GM12878 (cell line): Measurements from ENCODE around the gene VPS25. TPM values are rescaled to one million over a fixed set of nuclear protein-coding genes. Genes with fewer than 3 reads are reported as not detected.

Experiments
- BCLAF1 ChIP-seq: fragments of 450-650 bp; IDR thresholded peaks from 2 replicates; pipeline ENCODE4 v1.6.1; 2017; ENCODE audit warnings: antibody characterized with exemption, mild to moderate bottlenecking, moderate library complexity
- BMI1 ChIP-seq: fragments of 450-650 bp; IDR thresholded peaks from 2 replicates; pipeline ENCODE4 v1.6.1; 2016; ENCODE audit warnings: mild to moderate bottlenecking, moderate library complexity, borderline replicate concordance
- CBX3 ChIP-seq: fragments of 200-600 bp; sonication (generic); IDR thresholded peaks from 2 replicates; pipeline ENCODE4 v1.6.1; 2016; ENCODE audit warnings: low read depth, borderline replicate concordance
- CTCF ChIP-seq, 3 experiments: IDR thresholded peaks in 2 of 3; conservative IDR thresholded peaks in 1 of 3; 2 replicates each; pipeline ENCODE4 v1.5.1; 2011; ENCODE audit warnings: low read depth in 3 of 3, low read length in 3 of 3, mild to moderate bottlenecking in 3 of 3, control low read depth in 2 of 3, moderate library complexity in 2 of 3, inconsistent platforms in 1 of 3, mixed read lengths in 1 of 3; ENCODE audit not compliant: control insufficient read depth in 2 of 3, insufficient read depth in 1 of 3; ENCODE audit errors: extremely low read depth in 1 of 3
- CUX1 ChIP-seq: IDR thresholded peaks from 2 replicates; pipeline ENCODE4 v1.6.1; 2012; ENCODE audit warnings: improper control_type of control experiment, low read depth, low read length; ENCODE audit not compliant: insufficient replicate concordance
- HCFC1 ChIP-seq: fragments of 150-350 bp; IDR thresholded peaks from 2 replicates; pipeline ENCODE4 v1.6.1; 2014; ENCODE audit warnings: low read length
- HDAC6 ChIP-seq: fragments of 200-600 bp; sonication (generic); IDR thresholded peaks from one replicate; pipeline ENCODE4 v1.8.0; 2017; ENCODE audit warnings: antibody characterized with exemption; ENCODE audit not compliant: unreplicated experiment
- IKZF2 ChIP-seq, 2 experiments: fragments of 450-650 bp; IDR thresholded peaks; 2 replicates each; pipeline ENCODE4 v1.6.1; 2017; ENCODE audit warnings: mild to moderate bottlenecking in 2 of 2, moderate library complexity in 2 of 2
- IRF4 ChIP-seq: IDR thresholded peaks from 2 replicates; pipeline ENCODE4 v1.6.1; 2011; ENCODE audit warnings: low read depth, low read length
- KDM1A ChIP-seq: fragments of 200-600 bp; sonication (generic); IDR thresholded peaks from 2 replicates; pipeline ENCODE4 v1.6.1; 2016; ENCODE audit warnings: borderline replicate concordance
- NR2C1 ChIP-seq: fragments of 450-650 bp; IDR thresholded peaks from 2 replicates; pipeline ENCODE4 v1.6.1; 2017; ENCODE audit warnings: antibody characterized with exemption, mild to moderate bottlenecking, moderate library complexity
- POLR2A ChIP-seq: IDR thresholded peaks from 2 replicates; pipeline ENCODE4 v1.6.1; 2011; ENCODE audit warnings: low read depth, mild to moderate bottlenecking, low read length
- POLR2AphosphoS2 ChIP-seq: IDR thresholded peaks from 2 replicates; pipeline ENCODE4 v1.6.1; 2011; ENCODE audit warnings: low read depth, mild to moderate bottlenecking, low read length, improper control_type of control experiment, moderate library complexity
- RBBP5 ChIP-seq: fragments of 200-600 bp; sonication (generic); conservative IDR thresholded peaks from 2 replicates; pipeline ENCODE4 v1.6.1; 2016
- SIN3A ChIP-seq: IDR thresholded peaks from 2 replicates; pipeline ENCODE4 v1.6.1; 2012; ENCODE audit warnings: low read depth, low read length, improper control_type of control experiment
- SMC3 ChIP-seq: IDR thresholded peaks from 2 replicates; pipeline ENCODE4 v1.6.1; 2011; ENCODE audit warnings: low read length, improper control_type of control experiment, borderline replicate concordance
- WRNIP1 ChIP-seq: IDR thresholded peaks from 2 replicates; pipeline ENCODE4 v1.6.1; 2011; ENCODE audit warnings: low read depth, low read length, improper control_type of control experiment, borderline replicate concordance
- ZBTB33 ChIP-seq: fragments of 450-650 bp; IDR thresholded peaks from 2 replicates; pipeline ENCODE4 v1.6.1; 2017; ENCODE audit warnings: mild to moderate bottlenecking
- ZNF24 ChIP-seq: fragments of 450-650 bp; IDR thresholded peaks from 2 replicates; pipeline ENCODE4 v1.6.1; 2017; ENCODE audit warnings: antibody characterized with exemption, mild to moderate bottlenecking
- ZZZ3 ChIP-seq: IDR thresholded peaks from 2 replicates; pipeline ENCODE4 v1.6.1; 2011; ENCODE audit warnings: low read depth; ENCODE audit not compliant: control insufficient read depth, insufficient read length
- polyA plus RNA-seq, 11 experiments: library from polyadenylated mRNA; depleted of rRNA in 4 of 11; unstranded in 6 of 11; stranded (reverse) in 5 of 11; fragments of >200 nt; fragmentation: Nextera tagmentation in 4 of 11; fragmentation: Illumina TruSeq in 1 of 11; extraction: Ambion mirVana in 4 of 11; extraction: Trizol in 1 of 11; gene quantifications; 1 replicate in 1 of 11; 2 replicates in 10 of 11; pipeline versions ENCODE4 v1.2.1 to v1.2.3, GENCODE V29; 2011 to 2016; ENCODE audit warnings: inconsistent platforms in 2 of 11, missing spikeins in 2 of 11, low read depth in 1 of 11
- total RNA-seq, 4 experiments: library from RNA; depleted of rRNA in 3 of 4; stranded (reverse); fragments of >200 nt in 3 of 4; fragmentation: Illumina TruSeq in 1 of 4; extraction: Trizol in 1 of 4; gene quantifications; 2 replicates each; pipeline versions ENCODE4 v1.2.1 to v1.2.3, GENCODE V29; 2013 to 2021

VPS25 gene
- total and polyA plus RNA-seq, 10 of the 15 experiments (the other 5 are each of a cell fraction or from before 2014, with no cell fraction given): 92.7 to 185 (median 136) TPM

- TF ChIP-seq CUX1 (no peak), BMI1 (no peak), SMC3 (no peak), IKZF2 (IDR thresholded peaks at IDR 0.05) (peak; percentile 60 to 62; a peak in 2 of 4 replicates), SIN3A (no peak), CBX3 (no peak), ZBTB33 (no peak), RBBP5 (no peak), ZZZ3 (no peak), HDAC6 (no peak), CTCF (IDR thresholded peaks at IDR 0.05 in 2 of 3, conservative IDR thresholded peaks at IDR 0.05 in 1 of 3; ENCODE audit: control insufficient read depth in 2 of 3, extremely low read depth in 1 of 3, insufficient read depth in 1 of 3, low read depth in 3 of 3, low read length in 3 of 3) (no peak), ZNF24 (no peak), KDM1A (no peak), POLR2AphosphoS2 (no peak), POLR2A (no peak), NR2C1 (no peak), HCFC1 (no peak), BCLAF1 (no peak), IRF4 (0 out of 2 replicates have a peak, but pooled peaks have one; percentile 19), WRNIP1 (no peak)
Measured at GRCh38 chr17:42759982-42760651, 13.1 kb upstream of the VPS25 start (continued).
